Endothelial cell of umbilical vein (primary cell): ENCODE data around the gene GLRA2. TPM values are rescaled to one million over a fixed set of nuclear protein-coding genes. Genes with fewer than 3 reads are reported as not detected.

Source experiments
- BruUV-seq: library from RNA; stranded (reverse); fragments of 400-500 nt; replicated peaks from 2 replicates; lab custom pipeline; 2021; lab: Mats Ljungman, UMichigan
- CTCF ChIA-PET: fragments of 300-600, 350-600 bp; sonication (Branson Sonifier 250); formaldehyde crosslinking; loops from one replicate; lab custom pipeline; 2021; ENCODE audit warnings: antibody characterized with exemption, inconsistent platforms; lab: Charles Lee
- POLR2A ChIA-PET: fragments of 300-600, 350-600 bp; sonication (Branson Sonifier 250); formaldehyde crosslinking; loops from one replicate; lab custom pipeline; 2021; ENCODE audit warnings: antibody characterized with exemption, inconsistent platforms; lab: Charles Lee
- DNase-seq: peaks from one replicate; pipeline ENCODE4 v3.0.0-alpha.2; 2011; ENCODE audit warnings: low read depth, low spot score
- FAIRE-seq: peaks from 2 replicates; lab custom pipeline; 2011; peaks lifted over from hg19 to GRCh38; lab: Jason Lieb, UNC
- H2AFZ ChIP-seq: 2 replicates; pipeline ENCODE4 v1.6.0; 2012; ENCODE audit warnings: low read depth, low read length, control low read depth, inconsistent platforms
- H3K27ac ChIP-seq: 2 replicates; pipeline ENCODE4 v1.5.1; 2011; ENCODE audit warnings: low read depth, mild to moderate bottlenecking, control low read depth, low read length, moderate library complexity; ENCODE audit not compliant: insufficient read depth
- H3K27me3 ChIP-seq, 2 experiments: 2 replicates each; pipeline versions ENCODE4 v1.6.0 to v1.6.1; 2011; ENCODE audit warnings: low read length in 2 of 2, mixed read lengths in 1 of 2; ENCODE audit not compliant: control insufficient read depth in 2 of 2, insufficient read depth in 2 of 2
- H3K36me3 ChIP-seq, 2 experiments: 2 replicates in 1 of 2; 3 replicates in 1 of 2; pipeline ENCODE4 v1.5.1; 2011; ENCODE audit warnings: low read length in 2 of 2, mild to moderate bottlenecking in 1 of 2, moderate library complexity in 1 of 2; ENCODE audit not compliant: control insufficient read depth in 2 of 2, insufficient read depth in 2 of 2; ENCODE audit errors: extremely low read depth in 1 of 2
- H3K4me1 ChIP-seq: 3 replicates; pipeline ENCODE4 v1.5.1; 2011; ENCODE audit warnings: mild to moderate bottlenecking, low read length; ENCODE audit not compliant: control insufficient read depth, insufficient read depth; ENCODE audit errors: extremely low read depth
- H3K4me2 ChIP-seq: 2 replicates; pipeline ENCODE4 v1.6.1; 2011; ENCODE audit warnings: low read length, control low read depth, mixed read lengths; ENCODE audit not compliant: insufficient read depth
- H3K4me3 ChIP-seq, 3 experiments: fragments of 200-600 bp in 1 of 3; sonication (generic), shearing (Covaris generic) in 1 of 3; replicated peaks in 1 of 3; 2 replicates each; pipeline ENCODE4 v1.5.1; 2011 to 2016; ENCODE audit warnings: control low read depth in 3 of 3, low read length in 3 of 3, mild to moderate bottlenecking in 2 of 3, inconsistent platforms in 1 of 3, low read depth in 1 of 3, moderate library complexity in 1 of 3; ENCODE audit not compliant: insufficient read depth in 1 of 3
- H3K79me2 ChIP-seq: 2 replicates; pipeline ENCODE4 v1.6.0; 2012; ENCODE audit warnings: low read length, inconsistent platforms; ENCODE audit not compliant: control insufficient read depth, insufficient read depth
- H3K9ac ChIP-seq: replicated peaks from 2 replicates; pipeline ENCODE3; 2011; ENCODE audit warnings: low read length, control low read depth; ENCODE audit not compliant: insufficient read depth; ENCODE audit errors: extremely low read depth
- H3K9me1 ChIP-seq: replicated peaks from 3 replicates; pipeline ENCODE4 v1.6.0; 2011; ENCODE audit warnings: mild to moderate bottlenecking, low read length; ENCODE audit not compliant: control insufficient read depth, insufficient read depth; ENCODE audit errors: extremely low read depth
- H3K9me3 ChIP-seq: replicated peaks from 2 replicates; pipeline ENCODE4 v1.5.1; 2012; ENCODE audit warnings: low read length, inconsistent platforms; ENCODE audit not compliant: control insufficient read depth, insufficient read depth
- H4K20me1 ChIP-seq: replicated peaks from 2 replicates; pipeline ENCODE3; 2011; ENCODE audit warnings: mild to moderate bottlenecking, low read length; ENCODE audit not compliant: control insufficient read depth, insufficient read depth; ENCODE audit errors: extremely low read depth
- EZH2 ChIP-seq: IDR thresholded peaks from 2 replicates; pipeline ENCODE4 v1.6.1; 2012; ENCODE audit warnings: borderline replicate concordance, low read depth, mild to moderate bottlenecking, moderate library complexity, low read length, inconsistent platforms; ENCODE audit not compliant: severe bottlenecking
- FOS ChIP-seq: IDR thresholded peaks from 2 replicates; pipeline ENCODE4 v1.6.1; 2011; ENCODE audit warnings: mild to moderate bottlenecking, low read length, moderate library complexity, borderline replicate concordance; ENCODE audit not compliant: insufficient read depth
- GATA2 ChIP-seq: IDR thresholded peaks from 2 replicates; pipeline ENCODE4 v1.7.0; 2011; ENCODE audit warnings: low read depth, mild to moderate bottlenecking, moderate library complexity, mixed read lengths, low read length; ENCODE audit not compliant: insufficient read length, insufficient read depth
- JUN ChIP-seq: IDR thresholded peaks from 2 replicates; pipeline ENCODE4 v1.6.1; 2011; ENCODE audit warnings: borderline replicate concordance, low read depth; ENCODE audit not compliant: insufficient read length, insufficient read depth
- MYC ChIP-seq: IDR thresholded peaks from one replicate; pipeline ENCODE4 v1.6.1; 2011; ENCODE audit warnings: mild to moderate bottlenecking, low read depth, low read length
- POLR2A ChIP-seq: IDR thresholded peaks from 2 replicates; pipeline ENCODE4 v1.6.1; 2012; ENCODE audit warnings: low read depth, mild to moderate bottlenecking, control low read depth, low read length
- POLR2AphosphoS5 ChIP-seq: IDR thresholded peaks from 2 replicates; pipeline ENCODE4 v1.6.1; 2012; ENCODE audit warnings: low read depth, mild to moderate bottlenecking, control low read depth, low read length, moderate library complexity; ENCODE audit not compliant: insufficient read depth
- dilution Hi-C: fragments of 300-500 bp; cut with MboI; formaldehyde crosslinking; loops from one replicate; pipeline ENCODE4 v1.15.0; 2019; ENCODE audit warnings: low sequenced_read_pairs; ENCODE audit not compliant: extremely low pct_ligation_motif_present
- intact Hi-C: fragments of 100-400 bp; cut with micrococcal nuclease; formaldehyde crosslinking; loops from one replicate; pipeline ENCODE4 v1.10.0; 2022
- polyA plus RNA-seq, 4 experiments: library from polyadenylated mRNA; depleted of rRNA in 3 of 4; stranded (reverse) in 3 of 4; unstranded in 1 of 4; fragments of >200 nt; gene quantifications; 2 replicates each; pipeline versions ENCODE4 v1.2.1 to v1.2.3, GENCODE V29; 2011 to 2012; ENCODE audit warnings: missing spikeins in 1 of 4
- total RNA-seq: library from RNA; stranded (reverse); gene quantifications from 2 replicates; pipeline ENCODE4 v1.2.3, GENCODE V29; 2021
- TF ChIP-seq, protein P1 (sequence below): IDR thresholded peaks from 2 replicates; pipeline ENCODE4 v1.6.1; 2011; ENCODE audit not compliant: insufficient read depth, insufficient read length
- TF ChIP-seq, protein P2 (sequence below), 2 donors: IDR thresholded peaks; 1 replicate in 1 of 2; 2 replicates in 1 of 2; pipeline ENCODE4 v1.5.1; 2011; ENCODE audit warnings: low read length in 2 of 2, mild to moderate bottlenecking in 2 of 2, moderate library complexity in 2 of 2, control low read depth in 1 of 2, inconsistent platforms in 1 of 2, low read depth in 1 of 2; ENCODE audit not compliant: insufficient read depth in 1 of 2; ENCODE audit errors: extremely low read depth in 1 of 2

The GLRA2 gene
- total and polyA plus RNA-seq, 2 donors (not counting 3 experiments of a cell fraction or from before 2014, with no cell fraction given), result not detected

DNA sequence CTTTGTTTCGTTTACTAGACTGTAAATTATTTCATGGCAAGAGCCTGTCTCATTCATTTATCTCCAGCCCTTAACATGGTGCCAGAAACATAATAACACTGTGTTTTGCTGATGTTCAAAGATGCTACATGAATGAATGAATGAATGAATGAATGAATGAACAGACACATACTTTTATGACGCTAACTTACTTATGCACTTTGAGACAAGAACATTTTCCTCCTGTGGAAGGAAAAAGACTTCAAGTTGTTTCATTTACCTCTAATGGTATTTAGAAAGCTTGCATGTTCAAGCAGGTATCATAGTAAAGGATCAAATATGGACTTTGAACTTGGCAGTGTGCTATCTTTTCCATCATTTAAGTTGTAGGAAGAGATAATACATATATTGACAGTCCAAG lies 131.6 kb downstream of the GLRA2 start:
- CTCF ChIA-PET, result interaction anchor here (1.3 kb wide), 1 partner anchor 36 kb away, joined by 3 read pairs; no protein-coding TSS in a partner anchor
- no peak for TF ChIP-seq MYC
- TF ChIP-seq, protein P1, sequence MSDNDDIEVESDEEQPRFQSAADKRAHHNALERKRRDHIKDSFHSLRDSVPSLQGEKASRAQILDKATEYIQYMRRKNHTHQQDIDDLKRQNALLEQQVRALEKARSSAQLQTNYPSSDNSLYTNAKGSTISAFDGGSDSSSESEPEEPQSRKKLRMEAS, result no peak
- TF ChIP-seq POLR2AphosphoS5, result no peak
- no peak for TF ChIP-seq JUN
- TF ChIP-seq, protein P2, sequence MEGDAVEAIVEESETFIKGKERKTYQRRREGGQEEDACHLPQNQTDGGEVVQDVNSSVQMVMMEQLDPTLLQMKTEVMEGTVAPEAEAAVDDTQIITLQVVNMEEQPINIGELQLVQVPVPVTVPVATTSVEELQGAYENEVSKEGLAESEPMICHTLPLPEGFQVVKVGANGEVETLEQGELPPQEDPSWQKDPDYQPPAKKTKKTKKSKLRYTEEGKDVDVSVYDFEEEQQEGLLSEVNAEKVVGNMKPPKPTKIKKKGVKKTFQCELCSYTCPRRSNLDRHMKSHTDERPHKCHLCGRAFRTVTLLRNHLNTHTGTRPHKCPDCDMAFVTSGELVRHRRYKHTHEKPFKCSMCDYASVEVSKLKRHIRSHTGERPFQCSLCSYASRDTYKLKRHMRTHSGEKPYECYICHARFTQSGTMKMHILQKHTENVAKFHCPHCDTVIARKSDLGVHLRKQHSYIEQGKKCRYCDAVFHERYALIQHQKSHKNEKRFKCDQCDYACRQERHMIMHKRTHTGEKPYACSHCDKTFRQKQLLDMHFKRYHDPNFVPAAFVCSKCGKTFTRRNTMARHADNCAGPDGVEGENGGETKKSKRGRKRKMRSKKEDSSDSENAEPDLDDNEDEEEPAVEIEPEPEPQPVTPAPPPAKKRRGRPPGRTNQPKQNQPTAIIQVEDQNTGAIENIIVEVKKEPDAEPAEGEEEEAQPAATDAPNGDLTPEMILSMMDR (IDR thresholded peaks at IDR 0.05; ENCODE audit: extremely low read depth in 1 of 2, insufficient read depth in 1 of 2, low read depth in 1 of 2, low read length in 2 of 2), result no peak
- no peak for TF ChIP-seq POLR2A
- no peak for TF ChIP-seq FOS
- TF ChIP-seq GATA2, result no peak
- no peak for TF ChIP-seq EZH2
- no peaks in the 10 kb centered on the region for H3K27me3 ChIP-seq
- POLR2A ChIA-PET, result no interaction called here
- no peak overlapping the region for H2AFZ ChIP-seq
- H3K9ac ChIP-seq, result no peak overlapping the region
- no peaks in the 10 kb centered on the region for H3K9me1 ChIP-seq
- H4K20me1 ChIP-seq, result no peaks in the 10 kb centered on the region
- H3K4me2 ChIP-seq, result no peak overlapping the region
- no peaks in the 10 kb centered on the region for H3K9me3 ChIP-seq
- H3K79me2 ChIP-seq, result no peaks in the 10 kb centered on the region
- no peak overlapping the region for H3K27ac ChIP-seq
- intact Hi-C loops, result no loop called here
- dilution Hi-C loops, result no loop called here
- no peaks in the 10 kb centered on the region for H3K36me3 ChIP-seq
- BruUV-seq, result no TSS peak
- DNase-seq, result no peak
- no peak for FAIRE-seq
- no peaks in the 10 kb centered on the region for H3K4me1 ChIP-seq
- H3K4me3 ChIP-seq, result no peak overlapping the region
